Peyer's patch (tissue), 4 donors: ENCODE results near the gene MLXIPL.

Experiments
- POLR2A ChIP-seq, 2 donors: fragments of 450-650 bp; IDR thresholded peaks; one replicate each; pipeline ENCODE4 v1.5.1; 2017; ENCODE audit warnings: antibody characterized with exemption in 2 of 2, mild to moderate bottlenecking in 2 of 2, moderate library complexity in 2 of 2
- TF ChIP-seq, protein P1 (sequence below), 6 experiments: fragments of 450-650 bp in 4 of 6; fragments of 200-600 bp in 2 of 6; sonication (generic) in 1 of 6; IDR thresholded peaks; one replicate each; pipeline ENCODE4 v1.5.1; 2017 to 2019; ENCODE audit warnings: antibody characterized with exemption in 6 of 6, mild to moderate bottlenecking in 3 of 6, moderate library complexity in 1 of 6

DNA sequence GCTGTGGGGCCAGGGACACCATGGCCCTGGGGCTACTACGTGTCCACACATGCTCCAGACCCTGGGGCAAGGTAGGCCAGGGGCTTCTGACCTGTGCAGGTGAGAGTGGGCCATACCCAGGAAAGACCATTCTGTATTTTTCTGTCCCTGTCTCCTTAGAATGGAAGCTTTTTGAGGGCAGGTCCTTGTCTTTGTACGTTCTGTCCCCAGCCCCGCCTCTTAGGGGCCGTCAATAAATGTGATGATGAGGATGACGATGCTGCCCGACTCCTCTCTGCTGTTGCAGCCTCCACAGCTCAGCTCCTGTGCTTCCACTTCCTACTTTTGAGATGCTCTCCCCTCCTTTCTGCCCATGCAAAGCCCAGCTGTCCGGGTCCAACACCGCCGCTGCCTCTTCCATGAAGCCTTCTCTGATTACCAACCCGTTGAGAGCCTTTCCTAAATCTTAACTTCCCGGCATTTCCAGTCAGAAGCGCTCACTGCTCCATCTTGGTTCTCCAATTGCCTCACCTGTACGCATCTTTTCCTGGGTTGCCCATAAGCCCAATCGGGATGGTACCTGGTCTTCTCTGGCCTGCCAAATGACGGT lies 47.6 kb upstream of the MLXIPL start:
- TF ChIP-seq, protein P1, sequence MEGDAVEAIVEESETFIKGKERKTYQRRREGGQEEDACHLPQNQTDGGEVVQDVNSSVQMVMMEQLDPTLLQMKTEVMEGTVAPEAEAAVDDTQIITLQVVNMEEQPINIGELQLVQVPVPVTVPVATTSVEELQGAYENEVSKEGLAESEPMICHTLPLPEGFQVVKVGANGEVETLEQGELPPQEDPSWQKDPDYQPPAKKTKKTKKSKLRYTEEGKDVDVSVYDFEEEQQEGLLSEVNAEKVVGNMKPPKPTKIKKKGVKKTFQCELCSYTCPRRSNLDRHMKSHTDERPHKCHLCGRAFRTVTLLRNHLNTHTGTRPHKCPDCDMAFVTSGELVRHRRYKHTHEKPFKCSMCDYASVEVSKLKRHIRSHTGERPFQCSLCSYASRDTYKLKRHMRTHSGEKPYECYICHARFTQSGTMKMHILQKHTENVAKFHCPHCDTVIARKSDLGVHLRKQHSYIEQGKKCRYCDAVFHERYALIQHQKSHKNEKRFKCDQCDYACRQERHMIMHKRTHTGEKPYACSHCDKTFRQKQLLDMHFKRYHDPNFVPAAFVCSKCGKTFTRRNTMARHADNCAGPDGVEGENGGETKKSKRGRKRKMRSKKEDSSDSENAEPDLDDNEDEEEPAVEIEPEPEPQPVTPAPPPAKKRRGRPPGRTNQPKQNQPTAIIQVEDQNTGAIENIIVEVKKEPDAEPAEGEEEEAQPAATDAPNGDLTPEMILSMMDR (IDR thresholded peaks at IDR 0.05) = no peak
- no peak for TF ChIP-seq POLR2A (IDR thresholded peaks at IDR 0.05)
